Neural cell (in vitro differentiated cells): Measurements from ENCODE around the gene PTPRU. TPM values are rescaled to one million over a fixed set of nuclear protein-coding genes. Genes with fewer than 3 reads are reported as not detected.
"Not testable (repeated sequence)": the region's sequence is repeated elsewhere in the genome, so short reads cannot be mapped to it uniquely, and the experiment has no call there.

Experiments
- H2AFZ ChIP-seq: fragments of 200-600, 300-800 bp; sonication (generic), shearing (Covaris generic); 2 replicates; pipeline ENCODE4 v1.6.0; 2014; ENCODE audit warnings: low read depth, mild to moderate bottlenecking, antibody characterized with exemption, low read length, moderate library complexity
- H3F3A ChIP-seq: fragments of 200-600 bp; shearing (Covaris generic); 2 replicates; pipeline ENCODE4 v1.6.1; 2016; ENCODE audit warnings: mild to moderate bottlenecking, moderate library complexity, mixed read lengths, antibody characterized with exemption, low read length; ENCODE audit not compliant: insufficient read depth, poor library complexity, severe bottlenecking
- H3K27ac ChIP-seq: fragments of 200-600, 300-800 bp; sonication (generic), shearing (Covaris generic); 2 replicates; pipeline ENCODE4 v1.5.1; 2014; ENCODE audit warnings: mild to moderate bottlenecking, low read length, moderate library complexity
- H3K27me3 ChIP-seq: fragments of 300-800, 200-600 bp; sonication (generic), shearing (Covaris generic); 2 replicates; pipeline ENCODE4 v1.6.0; 2014; ENCODE audit warnings: mild to moderate bottlenecking, low read depth, low read length, moderate library complexity; ENCODE audit not compliant: insufficient read depth
- H3K36me3 ChIP-seq: fragments of 300-800, 200-600 bp; sonication (generic), shearing (Covaris generic); 2 replicates; pipeline ENCODE4 v1.5.1; 2014; ENCODE audit warnings: mild to moderate bottlenecking, antibody characterized with exemption, low read length, moderate library complexity; ENCODE audit not compliant: insufficient read depth
- H3K4me2 ChIP-seq: fragments of 300-800, 200-600 bp; sonication (generic), shearing (Covaris generic); 2 replicates; pipeline ENCODE4 v1.6.0; 2014; ENCODE audit warnings: mild to moderate bottlenecking, low read length
- H3K4me3 ChIP-seq: fragments of 300-800, 200-600 bp; sonication (generic), shearing (Covaris generic); 2 replicates; pipeline ENCODE4 v1.5.1; 2014; ENCODE audit warnings: mild to moderate bottlenecking, low read length, moderate library complexity
- H3K79me2 ChIP-seq: fragments of 200-600 bp; shearing (Covaris generic); replicated peaks from 2 replicates; pipeline ENCODE4 v1.6.0; 2014; ENCODE audit warnings: mild to moderate bottlenecking, low read length, moderate library complexity; ENCODE audit not compliant: insufficient read depth
- H3K9ac ChIP-seq: fragments of 300-800, 200-600 bp; sonication (generic), shearing (Covaris generic); 2 replicates; pipeline ENCODE4 v1.6.1; 2016; ENCODE audit warnings: mild to moderate bottlenecking, low read length, mixed read lengths
- H3K9me2 ChIP-seq: fragments of 200-600 bp; shearing (Covaris generic); 2 replicates; pipeline ENCODE4 v1.6.1; 2016; ENCODE audit warnings: mild to moderate bottlenecking, low read length, mixed read lengths; ENCODE audit not compliant: insufficient read depth
- H3K9me3 ChIP-seq: fragments of 200-600, 300-800 bp; sonication (generic), shearing (Covaris generic); 2 replicates; pipeline ENCODE4 v1.6.1; 2016; ENCODE audit warnings: mild to moderate bottlenecking, mixed run types, low read length, moderate library complexity, mixed read lengths
- H4K20me1 ChIP-seq: fragments of 200-600 bp; shearing (Covaris generic); 2 replicates; pipeline ENCODE4 v1.6.1; 2016; ENCODE audit warnings: mild to moderate bottlenecking, mixed run types; ENCODE audit not compliant: insufficient read depth
- EP300 ChIP-seq: fragments of 450-650 bp; conservative IDR thresholded peaks from 2 replicates; pipeline ENCODE4 v1.6.1; 2014; ENCODE audit warnings: antibody characterized with exemption, mild to moderate bottlenecking, moderate library complexity; ENCODE audit not compliant: poor library complexity, severe bottlenecking
- EZH2 ChIP-seq: fragments of 200-600, 300-800 bp; shearing (Covaris generic), sonication (generic); IDR thresholded peaks from 2 replicates; pipeline ENCODE4 v1.6.1; 2014; ENCODE audit warnings: antibody characterized with exemption, low read length, borderline replicate concordance, mild to moderate bottlenecking; ENCODE audit not compliant: insufficient read depth, poor library complexity, severe bottlenecking
- MXI1 ChIP-seq: fragments of 450-650 bp; conservative IDR thresholded peaks from 2 replicates; pipeline ENCODE4 v1.6.1; 2014; ENCODE audit warnings: antibody characterized with exemption, mild to moderate bottlenecking; ENCODE audit not compliant: poor library complexity, severe bottlenecking
- POLR2AphosphoS5 ChIP-seq: IDR thresholded peaks from 2 replicates; pipeline ENCODE4 v1.6.1; 2012
- RAD21 ChIP-seq: fragments of 450-650 bp; conservative IDR thresholded peaks from 2 replicates; pipeline ENCODE4 v1.6.1; 2014; ENCODE audit warnings: antibody characterized with exemption, mild to moderate bottlenecking, moderate library complexity
- SMC3 ChIP-seq: fragments of 450-650 bp; conservative IDR thresholded peaks from 2 replicates; pipeline ENCODE4 v1.6.1; 2014; ENCODE audit warnings: antibody characterized with exemption, mild to moderate bottlenecking, moderate library complexity; ENCODE audit not compliant: poor library complexity
- TAF1 ChIP-seq: IDR thresholded peaks from 2 replicates; pipeline ENCODE4 v1.6.1; 2012; ENCODE audit warnings: low read depth
- polyA plus RNA-seq: library from polyadenylated mRNA; depleted of rRNA; stranded (reverse); fragments of >200 nt; gene quantifications from 2 replicates; pipeline ENCODE4 v1.2.3, GENCODE V29; 2014
- TF ChIP-seq, protein P1 (sequence below): IDR thresholded peaks from 2 replicates; pipeline ENCODE4 v1.6.1; 2012; ENCODE audit warnings: borderline replicate concordance
- TF ChIP-seq, protein P2 (sequence below): fragments of 450-650 bp; IDR thresholded peaks from 2 replicates; pipeline ENCODE4 v1.5.1; 2014; ENCODE audit warnings: antibody characterized with exemption, mild to moderate bottlenecking, moderate library complexity; ENCODE audit not compliant: poor library complexity, severe bottlenecking

PTPRU gene
- polyA plus RNA-seq, 1 donor from 2014 or later, result 5.0 TPM

DNA sequence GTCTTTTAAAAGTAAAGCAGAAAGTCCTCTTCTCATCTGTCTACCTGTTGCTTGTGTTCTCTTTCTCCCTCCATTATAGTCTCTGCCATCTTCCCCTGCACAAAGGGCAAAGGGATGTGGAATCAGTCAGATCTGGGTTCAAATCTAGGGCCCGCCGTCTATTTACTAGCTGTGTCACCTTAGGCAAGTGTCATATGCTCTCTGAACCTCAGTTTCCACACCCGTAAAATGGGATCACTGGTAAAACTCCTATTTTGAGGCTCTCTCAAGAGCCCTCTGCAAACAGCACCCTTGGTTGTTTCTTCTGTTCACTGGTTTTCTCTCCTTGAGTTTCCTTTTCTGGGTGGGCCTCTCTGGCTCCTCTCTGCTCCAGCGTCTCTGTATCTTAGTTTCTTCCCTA is 2.6 kb upstream of the PTPRU start:
- H3K4me2 ChIP-seq, result no peak overlapping the region
- H2AFZ ChIP-seq, result no peak overlapping the region
- H3K9ac ChIP-seq, result no peak overlapping the region
- H3K79me2 ChIP-seq, result peaks cover 5% of the 10 kb centered on the region
- no peak overlapping the region for H3K27ac ChIP-seq
- H3K9me2 ChIP-seq, result no peaks in the 10 kb centered on the region
- TF ChIP-seq EZH2 (no peak), MXI1 (no peak), SMC3 (no peak), TAF1 (no peak), POLR2AphosphoS5 (no peak), EP300 (no peak), RAD21 (no peak)
- TF ChIP-seq, protein P1, sequence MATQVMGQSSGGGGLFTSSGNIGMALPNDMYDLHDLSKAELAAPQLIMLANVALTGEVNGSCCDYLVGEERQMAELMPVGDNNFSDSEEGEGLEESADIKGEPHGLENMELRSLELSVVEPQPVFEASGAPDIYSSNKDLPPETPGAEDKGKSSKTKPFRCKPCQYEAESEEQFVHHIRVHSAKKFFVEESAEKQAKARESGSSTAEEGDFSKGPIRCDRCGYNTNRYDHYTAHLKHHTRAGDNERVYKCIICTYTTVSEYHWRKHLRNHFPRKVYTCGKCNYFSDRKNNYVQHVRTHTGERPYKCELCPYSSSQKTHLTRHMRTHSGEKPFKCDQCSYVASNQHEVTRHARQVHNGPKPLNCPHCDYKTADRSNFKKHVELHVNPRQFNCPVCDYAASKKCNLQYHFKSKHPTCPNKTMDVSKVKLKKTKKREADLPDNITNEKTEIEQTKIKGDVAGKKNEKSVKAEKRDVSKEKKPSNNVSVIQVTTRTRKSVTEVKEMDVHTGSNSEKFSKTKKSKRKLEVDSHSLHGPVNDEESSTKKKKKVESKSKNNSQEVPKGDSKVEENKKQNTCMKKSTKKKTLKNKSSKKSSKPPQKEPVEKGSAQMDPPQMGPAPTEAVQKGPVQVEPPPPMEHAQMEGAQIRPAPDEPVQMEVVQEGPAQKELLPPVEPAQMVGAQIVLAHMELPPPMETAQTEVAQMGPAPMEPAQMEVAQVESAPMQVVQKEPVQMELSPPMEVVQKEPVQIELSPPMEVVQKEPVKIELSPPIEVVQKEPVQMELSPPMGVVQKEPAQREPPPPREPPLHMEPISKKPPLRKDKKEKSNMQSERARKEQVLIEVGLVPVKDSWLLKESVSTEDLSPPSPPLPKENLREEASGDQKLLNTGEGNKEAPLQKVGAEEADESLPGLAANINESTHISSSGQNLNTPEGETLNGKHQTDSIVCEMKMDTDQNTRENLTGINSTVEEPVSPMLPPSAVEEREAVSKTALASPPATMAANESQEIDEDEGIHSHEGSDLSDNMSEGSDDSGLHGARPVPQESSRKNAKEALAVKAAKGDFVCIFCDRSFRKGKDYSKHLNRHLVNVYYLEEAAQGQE, result no peak
- TF ChIP-seq, protein P2, sequence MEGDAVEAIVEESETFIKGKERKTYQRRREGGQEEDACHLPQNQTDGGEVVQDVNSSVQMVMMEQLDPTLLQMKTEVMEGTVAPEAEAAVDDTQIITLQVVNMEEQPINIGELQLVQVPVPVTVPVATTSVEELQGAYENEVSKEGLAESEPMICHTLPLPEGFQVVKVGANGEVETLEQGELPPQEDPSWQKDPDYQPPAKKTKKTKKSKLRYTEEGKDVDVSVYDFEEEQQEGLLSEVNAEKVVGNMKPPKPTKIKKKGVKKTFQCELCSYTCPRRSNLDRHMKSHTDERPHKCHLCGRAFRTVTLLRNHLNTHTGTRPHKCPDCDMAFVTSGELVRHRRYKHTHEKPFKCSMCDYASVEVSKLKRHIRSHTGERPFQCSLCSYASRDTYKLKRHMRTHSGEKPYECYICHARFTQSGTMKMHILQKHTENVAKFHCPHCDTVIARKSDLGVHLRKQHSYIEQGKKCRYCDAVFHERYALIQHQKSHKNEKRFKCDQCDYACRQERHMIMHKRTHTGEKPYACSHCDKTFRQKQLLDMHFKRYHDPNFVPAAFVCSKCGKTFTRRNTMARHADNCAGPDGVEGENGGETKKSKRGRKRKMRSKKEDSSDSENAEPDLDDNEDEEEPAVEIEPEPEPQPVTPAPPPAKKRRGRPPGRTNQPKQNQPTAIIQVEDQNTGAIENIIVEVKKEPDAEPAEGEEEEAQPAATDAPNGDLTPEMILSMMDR, result no peak
- no peaks in the 10 kb centered on the region for H4K20me1 ChIP-seq
- no peaks in the 10 kb centered on the region for H3K36me3 ChIP-seq
- H3K4me3 ChIP-seq, result no peak overlapping the region
- H3K27me3 ChIP-seq, result peaks cover 24% of the 10 kb centered on the region
- H3K9me3 ChIP-seq, result no peaks in the 10 kb centered on the region
- peaks cover 2% of the 10 kb centered on the region for H3F3A ChIP-seq

DNA sequence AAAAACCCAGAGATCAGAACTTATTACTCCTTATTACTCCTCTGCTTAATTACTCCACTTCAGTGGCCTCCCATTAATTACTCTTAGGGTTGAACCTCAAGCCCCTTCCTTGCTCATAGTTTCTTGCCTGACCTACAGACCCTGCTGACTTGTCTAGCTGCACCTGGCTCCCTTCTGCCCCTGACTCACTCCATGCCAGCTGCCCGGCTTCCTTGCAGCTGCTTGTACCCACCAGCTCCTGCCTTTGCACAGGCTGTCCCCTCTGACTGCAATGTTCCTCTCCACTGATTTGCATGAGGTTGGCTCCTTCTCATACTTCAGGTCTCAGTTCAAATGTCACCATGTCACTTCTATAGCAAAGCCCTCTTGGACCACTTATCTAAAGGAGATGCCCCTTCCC is 1.9 kb upstream of the PTPRU start:
- Histone ChIP-seq H3K9ac (no peak overlapping the region), H3K27me3 (peaks cover 32% of the 10 kb centered on the region), H3K4me2 (no peak overlapping the region), H3K4me3 (no peak overlapping the region), H3K9me2 (no peaks in the 10 kb centered on the region), H2AFZ (no peak overlapping the region), H3K36me3 (no peaks in the 10 kb centered on the region), H3K79me2 (peaks cover 5% of the 10 kb centered on the region), H3K27ac (no peak overlapping the region), H3K9me3 (no peaks in the 10 kb centered on the region), H3F3A (peaks cover 2% of the 10 kb centered on the region), H4K20me1 (no peaks in the 10 kb centered on the region)
- TF ChIP-seq SMC3 (no peak), RAD21 (no peak), EZH2 (no peak), EP300 (no peak), TAF1 (no peak), MXI1 (no peak), POLR2AphosphoS5 (no peak)
- TF ChIP-seq, protein P1, result no peak
- TF ChIP-seq, protein P2, result no peak

DNA sequence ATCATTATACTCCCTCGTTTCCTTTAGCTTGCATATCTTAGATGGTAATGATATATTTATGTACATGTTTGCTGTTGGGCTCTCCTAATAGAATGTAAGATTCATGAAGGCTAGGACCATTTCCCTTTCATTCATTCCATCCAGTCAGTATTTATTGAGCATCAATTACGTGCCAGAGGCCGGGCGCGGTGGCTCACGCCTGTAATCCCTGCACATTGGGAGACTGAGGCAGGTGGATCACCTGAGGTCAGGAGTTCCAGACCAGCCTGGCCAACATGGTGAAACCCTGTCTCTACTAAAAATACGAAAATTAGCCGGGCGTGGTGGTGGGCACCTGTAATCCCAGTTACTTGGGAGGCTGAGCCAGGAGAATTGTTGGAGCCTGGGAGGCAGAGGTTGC is 1.4 kb upstream of the PTPRU start:
- not testable (repeated sequence) for H3K4me3 ChIP-seq, H3K27ac ChIP-seq, H3K9me3 ChIP-seq, H2AFZ ChIP-seq, H3K4me2 ChIP-seq, H3K9ac ChIP-seq, H3F3A ChIP-seq, H3K9me2 ChIP-seq, H3K79me2 ChIP-seq, H3K36me3 ChIP-seq, H4K20me1 ChIP-seq
- peaks cover 34% of the 10 kb centered on the region for H3K27me3 ChIP-seq
